NT2/D1 (cell line): Measurements from ENCODE around the gene MLF2.

Experiments used
- SUZ12 ChIP-seq: IDR thresholded peaks from 2 replicates; pipeline ENCODE4 v1.6.1; 2011; ENCODE audit not compliant: insufficient read length, insufficient read depth; ENCODE audit errors: extremely low read depth
- ZNF274 ChIP-seq: IDR thresholded peaks from 2 replicates; pipeline ENCODE4 v1.6.1; 2011; ENCODE audit warnings: mild to moderate bottlenecking, low read depth, low read length

DNA sequence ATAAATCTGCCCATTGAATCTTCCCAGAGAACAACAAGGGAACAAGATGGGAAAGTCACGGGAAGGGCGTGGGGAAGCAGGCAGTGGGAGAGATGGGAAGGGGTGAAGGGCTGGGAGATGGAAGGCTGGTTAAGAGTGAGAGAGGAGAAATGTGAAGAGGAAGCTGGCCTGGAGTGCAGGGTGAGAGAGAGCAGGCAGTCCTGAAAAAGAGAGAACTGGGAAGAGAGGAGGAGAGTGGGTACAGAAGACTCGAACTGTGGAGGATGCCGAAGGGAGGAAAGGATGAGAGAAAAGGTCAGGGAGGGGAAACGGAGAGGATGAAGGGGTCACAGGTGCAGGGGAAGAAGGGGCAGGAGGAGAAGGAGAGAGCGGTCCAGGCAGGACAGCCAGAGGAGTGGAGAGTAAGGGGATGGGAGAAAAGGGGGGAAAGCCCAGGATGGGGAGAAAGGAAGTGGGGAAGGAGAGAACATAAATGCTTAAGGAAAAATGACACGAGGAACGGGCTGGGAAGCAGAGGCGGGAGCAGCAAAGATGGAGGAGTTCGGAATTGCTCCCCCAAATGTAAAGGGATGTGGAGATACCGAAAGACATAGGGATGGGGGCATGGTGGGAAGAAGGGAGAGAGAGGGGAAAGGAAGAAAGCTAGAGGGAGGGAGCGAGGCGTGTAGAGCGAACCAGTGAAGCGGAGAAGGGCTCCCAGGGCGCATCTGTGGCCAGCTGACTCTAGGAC is 53.5 kb downstream of the MLF2 start:
- TF ChIP-seq ZNF274 (no peak), SUZ12 (no peak)
